Activated naive CD4-positive, alpha-beta T cell treated with anti-CD3 and anti-CD28 coated beads, Interleukin-2, amount 50 U/mL, for 72 hours (primary cell): ENCODE measurements around the gene PIK3IP1. TPM values are rescaled to one million over a fixed set of nuclear protein-coding genes. Genes with fewer than 3 reads are reported as not detected.
A peak's percentile ranks its signal among the peaks of the same experiment; 100 is the strongest.
"Not testable (repeated sequence)": the region's sequence is repeated elsewhere in the genome, so short reads cannot be mapped to it uniquely, and the experiment has no call there.

Experiments used
- ATAC-seq, 2 donors: fragments of 150-1000 bp; cut with Tn5 transposase; 2 replicates each; pipeline ENCODE4 v1.10.0; 2021; ENCODE audit warnings: mild to moderate bottlenecking in 2 of 2, moderate library complexity in 2 of 2
- DNase-seq, 2 donors: peaks; one replicate each; pipeline ENCODE4 v3.0.0; 2021 to 2022; ENCODE audit warnings: low spot score in 2 of 2
- H3K27ac Mint-ChIP-seq, 2 donors: one replicate each; pipeline ENCODE4 v1.8.0; 2022; ENCODE audit warnings: mild to moderate bottlenecking in 2 of 2, mixed read lengths in 2 of 2
- H3K36me3 Mint-ChIP-seq, 2 donors: one replicate each; pipeline ENCODE4 v1.8.0; 2022; ENCODE audit warnings: mixed read lengths in 2 of 2
- H3K9me3 Mint-ChIP-seq, 2 donors: one replicate each; pipeline ENCODE4 v1.8.0; 2022; ENCODE audit warnings: mixed read lengths in 2 of 2
- total RNA-seq, 2 donors: library from RNA; stranded (reverse); gene quantifications; one replicate each; pipeline ENCODE4 v1.2.3, GENCODE V29; 2022

The PIK3IP1 gene
- total RNA-seq, 2 donors from 2014 or later: 20.0 to 20.8 TPM

GRCh38 chr22:31248138-31248745, 44.0 kb downstream of the PIK3IP1 start:
- peak overlapping the region; percentile 27 to 34 for H3K27ac Mint-ChIP-seq
- no peaks in the 10 kb centered on the region for H3K36me3 Mint-ChIP-seq
- no peaks in the 10 kb centered on the region for H3K9me3 Mint-ChIP-seq
- DNase-seq (peak in 1 of 2 donors; percentile 47), ATAC-seq (peak; percentile 69 to 98)

DNA sequence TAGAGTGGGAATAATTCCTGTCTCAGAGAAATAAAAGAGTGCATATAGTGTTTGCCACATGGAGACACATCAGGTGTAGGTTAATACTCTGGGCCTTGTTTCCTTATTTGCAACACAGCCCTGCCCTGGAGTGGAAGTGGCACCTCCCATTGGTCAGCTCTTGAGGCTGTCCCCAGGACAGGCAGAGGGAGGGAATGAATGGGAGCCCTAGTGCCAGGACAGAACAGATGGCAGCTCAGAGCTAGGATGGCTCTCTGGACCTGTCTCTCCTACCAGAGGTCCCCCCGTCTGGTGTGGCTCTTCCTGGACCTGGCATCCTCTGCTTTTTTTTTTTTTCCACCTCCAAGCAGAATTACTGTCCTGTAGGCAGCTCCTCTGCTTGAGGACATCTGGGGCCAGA, 44.6 kb downstream of the PIK3IP1 start:
- DNase-seq: no peak
- Mint-ChIP-seq H3K27ac (peak overlapping the region; percentile 27 to 34), H3K36me3 (no peaks in the 10 kb centered on the region), H3K9me3 (no peaks in the 10 kb centered on the region)
- ATAC-seq: peak in 1 of 2 donors; percentile 34

DNA sequence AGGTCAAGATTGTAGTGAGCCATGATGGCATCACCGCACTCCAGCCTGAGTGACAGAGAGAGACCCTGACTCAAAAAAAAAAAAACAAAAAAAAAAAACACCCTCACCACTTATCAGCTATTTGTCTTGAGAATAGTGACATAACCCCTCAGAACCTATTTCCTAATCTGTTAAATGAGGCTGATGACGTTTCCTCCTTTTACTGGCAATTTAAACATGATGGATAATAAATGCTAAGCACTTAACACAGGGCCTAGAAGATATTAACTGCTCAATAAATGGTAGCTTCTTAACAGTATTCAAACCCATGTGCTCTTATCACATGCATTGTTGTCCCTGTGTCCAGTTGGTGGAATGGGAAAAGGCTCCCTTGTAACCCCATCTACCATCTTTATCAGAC, 45.6 kb downstream of the PIK3IP1 start:
- Mint-ChIP-seq H3K27ac (peak overlapping the region in 1 of 2 donors; percentile 33), H3K36me3 (peaks cover 0 to 5% of the 10 kb centered on the region in 2 donors), H3K9me3 (no peaks in the 10 kb centered on the region)
- DNase-seq (no peak), ATAC-seq (peak in 1 of 2 donors; percentile 5)

- H3K27ac Mint-ChIP-seq, H3K9me3 Mint-ChIP-seq, ATAC-seq, H3K36me3 Mint-ChIP-seq, DNase-seq: not testable (repeated sequence)
Observed at GRCh38 chr22:31245998-31246397, 46.3 kb downstream of the PIK3IP1 start.

DNA sequence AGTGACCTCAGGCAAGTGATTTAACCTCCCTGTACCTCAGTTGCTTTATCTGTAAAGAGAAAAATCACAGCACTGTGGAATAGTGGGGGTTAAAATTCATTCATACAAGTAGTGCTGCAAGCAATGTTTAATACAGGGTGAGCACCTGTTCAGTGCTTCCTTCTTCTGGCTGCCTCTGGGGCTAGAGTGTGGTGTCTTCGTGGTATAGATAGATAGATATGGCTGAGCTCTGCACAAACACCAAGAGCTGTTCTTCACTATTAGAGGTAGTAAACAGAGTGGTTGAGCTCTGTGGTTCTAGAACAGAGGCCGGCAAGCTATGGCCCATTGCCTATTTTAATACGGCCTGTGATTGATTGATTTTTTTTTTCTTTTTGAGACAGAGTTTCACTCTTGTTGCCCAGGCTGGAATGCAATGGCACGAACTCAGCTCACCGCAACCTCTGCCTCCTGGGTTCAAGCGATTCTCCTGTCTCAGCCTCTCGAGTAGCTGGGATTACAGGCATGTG, 47.3 kb downstream of the PIK3IP1 start:
- no peak for ATAC-seq
- Mint-ChIP-seq H3K9me3 (no peaks in the 10 kb centered on the region), H3K27ac (no peak overlapping the region), H3K36me3 (peaks cover 0 to 5% of the 10 kb centered on the region in 2 donors)
- no peak for DNase-seq

DNA sequence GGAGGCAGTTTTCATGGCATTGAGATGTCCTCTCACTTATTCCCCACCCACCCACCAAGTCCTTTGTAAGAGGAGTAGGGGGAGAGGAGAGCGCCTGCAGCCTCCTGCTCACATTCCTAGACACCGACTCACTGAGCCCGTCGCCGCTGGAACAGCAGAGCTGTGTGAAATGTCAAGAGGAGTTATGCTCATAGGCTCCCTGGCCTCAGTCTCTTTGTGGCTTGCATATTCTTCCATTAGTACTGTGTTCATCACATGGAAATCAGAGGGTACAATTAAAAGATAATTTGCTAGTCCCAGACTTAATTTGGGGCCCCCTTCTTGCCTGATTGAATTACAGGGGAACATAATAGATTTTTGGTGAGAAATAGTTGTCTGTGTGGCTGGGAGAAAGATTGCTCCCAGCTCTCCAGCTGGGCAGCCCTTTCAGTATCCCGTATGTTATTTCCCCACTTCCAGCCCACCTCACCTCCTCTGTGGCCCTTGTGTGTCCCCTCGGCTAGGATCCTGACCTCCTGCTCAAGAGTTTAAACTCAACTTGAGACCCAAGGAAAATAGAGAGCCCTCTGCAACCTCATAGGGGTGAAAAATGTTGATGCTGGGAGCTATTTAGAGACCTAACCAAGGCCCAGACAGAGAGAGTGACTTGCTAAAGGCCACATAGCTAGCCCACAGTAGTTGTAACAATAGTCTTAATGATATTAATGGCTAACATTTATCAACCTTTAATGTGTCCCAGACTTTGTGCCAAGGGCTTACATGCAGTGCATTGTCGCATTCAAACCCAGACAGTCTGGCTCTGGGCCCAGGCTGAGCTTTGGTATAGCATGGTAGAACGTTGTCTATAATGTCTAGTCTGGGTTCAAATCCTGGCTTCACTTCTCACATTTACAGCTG, 48.0 kb downstream of the PIK3IP1 start:
- DNase-seq (no peak), ATAC-seq (no peak)
- Mint-ChIP-seq H3K9me3 (no peaks in the 10 kb centered on the region), H3K27ac (peak overlapping the region in 1 of 2 donors; percentile 36), H3K36me3 (peaks cover 0 to 5% of the 10 kb centered on the region in 2 donors)

- H3K9me3 Mint-ChIP-seq: no peaks in the 10 kb centered on the region
- DNase-seq (no peak), ATAC-seq (no peak)
- H3K27ac Mint-ChIP-seq: peak overlapping the region; percentile 59 to 65
- H3K36me3 Mint-ChIP-seq: peaks cover 0 to 5% of the 10 kb centered on the region in 2 donors
Observed at GRCh38 chr22:31243339-31244045, 48.8 kb downstream of the PIK3IP1 start.

GRCh38 chr22:31241936-31242335, 50.4 kb downstream of the PIK3IP1 start:
- Mint-ChIP-seq H3K27ac (peak overlapping the region in 1 of 2 donors; percentile 59), H3K9me3 (no peaks in the 10 kb centered on the region), H3K36me3 (peaks cover 0 to 5% of the 10 kb centered on the region in 2 donors)
- ATAC-seq (no peak), DNase-seq (no peak)

- H3K27ac Mint-ChIP-seq: peak overlapping the region in 1 of 2 donors; percentile 62
- H3K36me3 Mint-ChIP-seq: peaks cover 0 to 5% of the 10 kb centered on the region in 2 donors
- ATAC-seq (peak in 1 of 2 donors; percentile 47), DNase-seq (no peak)
- H3K9me3 Mint-ChIP-seq: no peaks in the 10 kb centered on the region
Observed at GRCh38 chr22:31241200-31241599, 51.1 kb downstream of the PIK3IP1 start.

DNA sequence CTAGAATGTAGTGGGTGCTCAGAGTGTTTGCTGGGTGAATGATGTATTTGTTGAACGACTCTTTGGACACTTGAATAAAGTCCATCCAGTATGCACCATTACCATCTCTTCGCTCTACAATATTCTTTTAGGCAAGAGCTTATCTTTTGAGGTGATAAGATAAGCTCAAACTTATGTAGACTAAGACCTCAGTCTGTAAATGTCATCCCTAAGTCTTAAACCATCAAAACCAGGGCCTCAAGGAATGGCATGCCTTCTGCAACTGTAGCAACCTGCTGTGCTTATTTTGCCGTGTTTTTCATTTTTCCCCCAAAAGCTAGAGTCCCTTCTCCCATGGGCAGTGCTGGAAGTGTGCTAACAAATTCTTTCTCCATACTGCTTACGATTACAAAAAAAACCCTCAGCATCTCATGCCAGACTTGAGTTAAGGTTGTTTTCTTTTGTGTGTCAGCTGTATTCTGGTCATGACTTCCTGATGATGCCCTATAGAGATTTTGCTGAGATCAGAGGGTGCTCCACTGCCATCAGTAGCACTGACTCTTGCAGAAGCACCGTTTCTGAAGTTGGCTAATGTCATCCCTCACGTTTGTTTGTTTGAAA, 52.4 kb downstream of the PIK3IP1 start:
- peaks cover 0 to 7% of the 10 kb centered on the region in 2 donors for H3K36me3 Mint-ChIP-seq
- no peak for ATAC-seq
- peak overlapping the region in 1 of 2 donors; percentile 17 for H3K27ac Mint-ChIP-seq

GRCh38 chr22:31238057-31238456, 54.2 kb downstream of the PIK3IP1 start:
- DNase-seq (no peak), ATAC-seq (peak in 1 of 2 donors; percentile 79)
- no peak overlapping the region for H3K27ac Mint-ChIP-seq
- H3K36me3 Mint-ChIP-seq: peaks cover 0 to 12% of the 10 kb centered on the region in 2 donors
- no peaks in the 10 kb centered on the region for H3K9me3 Mint-ChIP-seq

More for the DNA sequence above, 52.4 kb downstream of the PIK3IP1 start:
- H3K9me3 Mint-ChIP-seq: no peaks in the 10 kb centered on the region
- no peak for DNase-seq

- not testable (repeated sequence) for H3K9me3 Mint-ChIP-seq, H3K36me3 Mint-ChIP-seq, DNase-seq, ATAC-seq
- peak overlapping the region in 1 of 2 donors; percentile 48 for H3K27ac Mint-ChIP-seq
Observed at GRCh38 chr22:31236044-31236443, 56.2 kb downstream of the PIK3IP1 start.

GRCh38 chr22:31235081-31235480, 57.2 kb downstream of the PIK3IP1 start:
- ATAC-seq (peak in 1 of 2 donors; percentile 55), DNase-seq (no peak)
- Mint-ChIP-seq H3K27ac (peak overlapping the region; percentile 18 to 48), H3K9me3 (no peaks in the 10 kb centered on the region), H3K36me3 (peaks cover 0 to 7% of the 10 kb centered on the region in 2 donors)

- ATAC-seq: no peak
- no peaks in the 10 kb centered on the region for H3K9me3 Mint-ChIP-seq
- H3K27ac Mint-ChIP-seq: peak overlapping the region in 1 of 2 donors; percentile 29
- DNase-seq: no peak
- peaks cover 0 to 7% of the 10 kb centered on the region in 2 donors for H3K36me3 Mint-ChIP-seq
Observed at GRCh38 chr22:31233001-31233400, 59.3 kb downstream of the PIK3IP1 start.
